ENCODE measurements around the gene WDR33. TPM values are rescaled to one million over a fixed set of nuclear protein-coding genes. Genes with fewer than 3 reads are reported as not detected.
A peak's percentile ranks its signal among the peaks of the same experiment; 100 is the strongest.
"Not testable (repeated sequence)": the region's sequence is repeated elsewhere in the genome, so short reads cannot be mapped to it uniquely, and the experiment has no call there.

The WDR33 gene
- polyA plus RNA-seq, 10 donors = 25.3 to 40.5 (median 30.4) TPM

GRCh38 chr2:127811397-127812321 is 688 bp upstream of the WDR33 start:
- no peak for DNase-seq

- peak in 1 of 3 donors; percentile 19 for DNase-seq
Observed at GRCh38 chr2:127810156-127810618, 784 bp downstream of the WDR33 start.

- no peak for DNase-seq
Observed at GRCh38 chr2:127807678-127808353, 3.2 kb downstream of the WDR33 start.

- DNase-seq = not testable (repeated sequence)
Observed at GRCh38 chr2:127806860-127807259, 4.1 kb downstream of the WDR33 start.

- DNase-seq = no peak
Observed at GRCh38 chr2:127805491-127805890, 5.5 kb downstream of the WDR33 start.

GRCh38 chr2:127799926-127800325 is 11.0 kb downstream of the WDR33 start:
- DNase-seq = no peak

GRCh38 chr2:127796389-127796788 is 14.6 kb downstream of the WDR33 start:
- DNase-seq = no peak

GRCh38 chr2:127794901-127795300 is 16.1 kb downstream of the WDR33 start:
- DNase-seq = not testable (repeated sequence)

- DNase-seq = no peak
Observed at GRCh38 chr2:127792805-127793204, 18.2 kb downstream of the WDR33 start.

GRCh38 chr2:127790694-127791529 is 20.1 kb downstream of the WDR33 start:
- DNase-seq = no peak

GRCh38 chr2:127786048-127786809 is 24.7 kb downstream of the WDR33 start:
- DNase-seq = no peak

- no peak for DNase-seq
Observed at GRCh38 chr2:127784965-127785518, 25.9 kb downstream of the WDR33 start.

GRCh38 chr2:127783101-127783500 is 27.9 kb downstream of the WDR33 start:
- peak in 2 of 3 donors; percentile 7 to 18 for DNase-seq

- DNase-seq = no peak
Observed at GRCh38 chr2:127778850-127779249, 32.1 kb downstream of the WDR33 start.

GRCh38 chr2:127778447-127778846 is 32.5 kb downstream of the WDR33 start:
- no peak for DNase-seq

- no peak for DNase-seq
Observed at GRCh38 chr2:127776122-127776780, 34.7 kb downstream of the WDR33 start.

GRCh38 chr2:127771756-127772155 is 39.2 kb downstream of the WDR33 start:
- no peak for DNase-seq

- DNase-seq = peak in 1 of 3 donors; percentile 31
Observed at GRCh38 chr2:127770973-127771735, 39.8 kb downstream of the WDR33 start.

- DNase-seq = not testable (repeated sequence)
Observed at GRCh38 chr2:127770534-127770933, 40.4 kb downstream of the WDR33 start.
